SU-DHL-6 (cell line): ENCODE data around the gene PCK1.

Experiments
- H2AFZ ChIP-seq: fragments of 200-600 bp; sonication (generic); 2 replicates; pipeline ENCODE4 v1.6.1; 2014; ENCODE audit warnings: low read depth, mild to moderate bottlenecking, moderate library complexity, mixed read lengths, antibody characterized with exemption, low read length; ENCODE audit not compliant: severe bottlenecking
- H3F3A ChIP-seq: fragments of 200-600 bp; shearing (Covaris generic); 2 replicates; pipeline ENCODE4 v1.6.0; 2016; ENCODE audit warnings: antibody characterized with exemption, mild to moderate bottlenecking; ENCODE audit not compliant: insufficient read depth
- H3K27ac ChIP-seq: fragments of 200-600 bp; sonication (generic); 2 replicates; pipeline ENCODE4 v1.5.1; 2016; ENCODE audit warnings: low read depth, mild to moderate bottlenecking, low read length, moderate library complexity, mixed read lengths
- H3K27me3 ChIP-seq: fragments of 200-600 bp; sonication (generic), shearing (Covaris generic); 2 replicates; pipeline ENCODE4 v1.6.0; 2014; ENCODE audit warnings: mild to moderate bottlenecking, low read length
- H3K36me3 ChIP-seq: fragments of 200-600 bp; sonication (generic); 2 replicates; pipeline ENCODE4 v1.6.1; 2014; ENCODE audit warnings: mild to moderate bottlenecking, low read length, mixed read lengths
- H3K4me2 ChIP-seq: fragments of 300-600, 200-600 bp; shearing (Covaris generic), sonication (generic); 2 replicates; pipeline ENCODE4 v1.6.0; 2014; ENCODE audit warnings: low read length, low read depth, mild to moderate bottlenecking; ENCODE audit not compliant: poor library complexity, severe bottlenecking
- H3K4me3 ChIP-seq: fragments of 200-600 bp; sonication (generic); 2 replicates; pipeline ENCODE4 v1.5.1; 2014; ENCODE audit warnings: antibody characterized with exemption, low read length, mild to moderate bottlenecking, mixed read lengths; ENCODE audit not compliant: insufficient read depth, poor library complexity, severe bottlenecking
- H3K79me2 ChIP-seq: fragments of 200-600 bp; sonication (generic); 2 replicates; pipeline ENCODE4 v1.6.1; 2014; ENCODE audit warnings: mild to moderate bottlenecking, low read length, moderate library complexity; ENCODE audit not compliant: insufficient read depth
- H3K9ac ChIP-seq: fragments of 200-600 bp; sonication (generic); 2 replicates; pipeline ENCODE4 v1.7.0; 2014; ENCODE audit warnings: mild to moderate bottlenecking, low read length
- H3K9me2 ChIP-seq: fragments of 200-600 bp; sonication (generic); replicated peaks from 2 replicates; pipeline ENCODE4 v1.6.1; 2014; ENCODE audit warnings: low read length; ENCODE audit not compliant: insufficient read depth
- H3K9me3 ChIP-seq: fragments of 200-600 bp; sonication (generic); 2 replicates; pipeline ENCODE4 v1.6.1; 2014; ENCODE audit warnings: low read length, mixed read lengths; ENCODE audit not compliant: insufficient read depth
- H4K20me1 ChIP-seq: fragments of 200-600 bp; sonication (generic); 2 replicates; pipeline ENCODE4 v1.6.1; 2014; ENCODE audit warnings: low read depth, mild to moderate bottlenecking, antibody characterized with exemption, low read length, moderate library complexity, mixed read lengths
- EZH2phosphoT487 ChIP-seq: fragments of 200-600 bp; sonication (generic), shearing (Covaris generic); conservative IDR thresholded peaks from 2 replicates; pipeline ENCODE4 v1.6.1; 2018; ENCODE audit warnings: mild to moderate bottlenecking, antibody characterized with exemption, low read length, moderate library complexity, mixed read lengths
- TF ChIP-seq, protein P1 (sequence below): fragments of 200-600 bp; sonication (generic); IDR thresholded peaks from one replicate; pipeline ENCODE4 v1.5.1; 2017; ENCODE audit warnings: antibody characterized with exemption, mild to moderate bottlenecking, low read length, moderate library complexity; ENCODE audit not compliant: insufficient read depth, poor library complexity, severe bottlenecking

PCK1 gene

DNA sequence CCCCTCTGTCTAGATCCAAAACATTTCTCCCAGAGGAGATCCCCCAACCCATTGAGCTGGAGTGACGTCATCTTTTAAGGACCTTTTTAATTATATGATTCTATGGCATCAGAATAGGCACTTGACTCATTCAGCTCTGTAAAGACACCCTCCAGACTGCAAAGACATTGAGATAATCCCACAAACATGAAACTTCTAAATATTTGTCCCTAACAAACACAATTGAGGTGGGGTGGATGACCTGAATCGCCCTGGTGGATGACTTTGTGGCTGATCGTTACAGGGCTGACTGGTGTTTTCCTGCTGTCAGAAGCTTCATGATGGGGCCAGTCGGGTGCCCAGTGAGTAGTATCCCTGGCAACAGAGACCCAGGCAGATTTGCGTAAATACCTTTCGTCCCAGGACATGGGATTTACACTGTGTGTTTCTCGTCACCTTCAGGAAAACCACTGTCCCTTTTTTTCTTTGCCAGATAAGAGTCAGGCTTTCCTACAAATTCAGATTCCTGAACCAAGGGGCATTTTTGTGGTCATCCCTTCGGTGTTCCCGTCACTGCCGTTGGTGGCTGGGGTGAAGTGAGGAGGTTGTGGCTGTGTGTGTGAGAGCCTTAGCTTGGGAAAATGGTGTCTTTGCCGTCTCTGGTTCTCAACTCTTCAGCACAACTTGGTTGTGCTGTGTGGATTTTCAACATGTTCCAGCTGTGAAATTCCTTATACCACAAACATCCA, 5.3 kb upstream of the PCK1 start:
- Histone ChIP-seq H3K9ac (no peak overlapping the region), H3K9me2 (no peaks in the 10 kb centered on the region), H3K9me3 (no peaks in the 10 kb centered on the region), H3K79me2 (no peaks in the 10 kb centered on the region), H3K27ac (no peak overlapping the region), H3K27me3 (no peaks in the 10 kb centered on the region), H3K36me3 (no peaks in the 10 kb centered on the region), H2AFZ (no peak overlapping the region), H3F3A (no peaks in the 10 kb centered on the region), H3K4me2 (no peak overlapping the region), H4K20me1 (no peaks in the 10 kb centered on the region), H3K4me3 (no peak overlapping the region)
- TF ChIP-seq, protein P1, sequence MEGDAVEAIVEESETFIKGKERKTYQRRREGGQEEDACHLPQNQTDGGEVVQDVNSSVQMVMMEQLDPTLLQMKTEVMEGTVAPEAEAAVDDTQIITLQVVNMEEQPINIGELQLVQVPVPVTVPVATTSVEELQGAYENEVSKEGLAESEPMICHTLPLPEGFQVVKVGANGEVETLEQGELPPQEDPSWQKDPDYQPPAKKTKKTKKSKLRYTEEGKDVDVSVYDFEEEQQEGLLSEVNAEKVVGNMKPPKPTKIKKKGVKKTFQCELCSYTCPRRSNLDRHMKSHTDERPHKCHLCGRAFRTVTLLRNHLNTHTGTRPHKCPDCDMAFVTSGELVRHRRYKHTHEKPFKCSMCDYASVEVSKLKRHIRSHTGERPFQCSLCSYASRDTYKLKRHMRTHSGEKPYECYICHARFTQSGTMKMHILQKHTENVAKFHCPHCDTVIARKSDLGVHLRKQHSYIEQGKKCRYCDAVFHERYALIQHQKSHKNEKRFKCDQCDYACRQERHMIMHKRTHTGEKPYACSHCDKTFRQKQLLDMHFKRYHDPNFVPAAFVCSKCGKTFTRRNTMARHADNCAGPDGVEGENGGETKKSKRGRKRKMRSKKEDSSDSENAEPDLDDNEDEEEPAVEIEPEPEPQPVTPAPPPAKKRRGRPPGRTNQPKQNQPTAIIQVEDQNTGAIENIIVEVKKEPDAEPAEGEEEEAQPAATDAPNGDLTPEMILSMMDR = no peak

DNA sequence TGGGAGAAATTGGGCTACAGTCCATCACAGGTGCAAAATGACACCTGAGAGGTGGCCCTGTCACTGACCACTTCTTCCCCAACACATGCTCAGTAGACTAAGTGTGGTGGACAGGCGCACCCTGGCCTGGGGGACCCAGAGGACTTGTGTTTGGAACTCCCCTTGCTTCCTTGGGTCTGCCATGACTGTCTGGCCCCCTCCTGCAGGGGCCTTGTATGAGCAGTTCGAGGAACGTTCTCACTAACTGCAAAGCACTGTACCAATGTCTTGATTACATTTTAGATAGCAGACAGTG, 4.0 kb upstream of the PCK1 start:
- Histone ChIP-seq H3K27ac (no peak overlapping the region), H2AFZ (no peak overlapping the region), H3K9me3 (no peaks in the 10 kb centered on the region), H3K27me3 (no peaks in the 10 kb centered on the region), H3K36me3 (no peaks in the 10 kb centered on the region), H3K9ac (no peak overlapping the region), H3K4me3 (no peak overlapping the region), H3K79me2 (no peaks in the 10 kb centered on the region), H3F3A (no peaks in the 10 kb centered on the region), H3K9me2 (no peaks in the 10 kb centered on the region), H4K20me1 (no peaks in the 10 kb centered on the region), H3K4me2 (no peak overlapping the region)
- TF ChIP-seq, protein P1 = no peak
- no peak for TF ChIP-seq EZH2phosphoT487

DNA sequence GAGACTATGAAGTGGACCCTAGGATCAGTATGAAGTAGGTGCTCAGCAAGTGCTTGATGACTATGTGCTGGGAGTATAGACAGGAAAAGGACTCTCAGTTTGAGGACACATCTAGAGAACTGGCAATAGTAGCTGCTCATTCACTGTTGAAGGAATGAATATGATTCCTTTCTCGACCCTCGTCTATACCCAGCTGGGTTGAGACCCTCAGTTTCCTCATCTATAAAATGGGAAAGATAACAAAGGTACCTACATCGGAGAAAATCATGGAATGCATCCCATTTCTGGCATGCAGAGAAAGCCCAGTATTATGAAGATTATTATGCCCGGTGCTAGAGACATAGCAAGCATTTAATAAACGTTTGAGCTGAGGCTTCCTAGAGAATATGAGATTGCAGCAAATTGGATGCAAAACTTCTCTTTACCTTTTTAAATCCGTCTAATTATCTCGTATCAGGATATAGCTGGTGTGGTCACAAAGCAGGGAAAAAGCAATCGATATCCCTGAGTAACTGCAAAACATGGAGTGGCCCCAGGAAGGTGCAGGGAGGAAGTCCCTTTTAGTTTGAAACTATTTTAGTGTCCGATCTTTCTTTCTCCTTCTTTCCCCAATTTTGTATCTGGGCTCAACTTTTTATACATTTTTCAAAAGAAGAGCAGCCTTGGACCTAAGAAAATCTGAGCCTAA, 2.8 kb upstream of the PCK1 start:
- H3K79me2 ChIP-seq = no peaks in the 10 kb centered on the region
- H3K4me3 ChIP-seq = no peak overlapping the region
- no peak for TF ChIP-seq EZH2phosphoT487
- TF ChIP-seq, protein P1 = no peak
- no peaks in the 10 kb centered on the region for H3K9me2 ChIP-seq
- no peak overlapping the region for H3K4me2 ChIP-seq
- H3K27me3 ChIP-seq = no peaks in the 10 kb centered on the region
- no peaks in the 10 kb centered on the region for H3K9me3 ChIP-seq
- H3F3A ChIP-seq = no peaks in the 10 kb centered on the region
- H4K20me1 ChIP-seq = no peaks in the 10 kb centered on the region
- no peak overlapping the region for H3K27ac ChIP-seq
- no peak overlapping the region for H3K9ac ChIP-seq
- H3K36me3 ChIP-seq = no peaks in the 10 kb centered on the region
- no peak overlapping the region for H2AFZ ChIP-seq
